ENCODE results near the gene DHODH. TPM values are rescaled to one million over a fixed set of nuclear protein-coding genes. Genes with fewer than 3 reads are reported as not detected.
A peak's percentile ranks its signal among the peaks of the same experiment; 100 is the strongest.
"Not testable (repeated sequence)": the region's sequence is repeated elsewhere in the genome, so short reads cannot be mapped to it uniquely, and the experiment has no call there.

DHODH gene
- total RNA-seq, result 5.8 TPM

GRCh38 chr16:72008424-72009216 is at the start of gene DHODH:
DHODH (plus strand) TSS chr16:72008744; CDS start chr16:72008765, 21 bp downstream.
- peak; percentile 97 for DNase-seq (ENCODE audit: low spot score)

DNA sequence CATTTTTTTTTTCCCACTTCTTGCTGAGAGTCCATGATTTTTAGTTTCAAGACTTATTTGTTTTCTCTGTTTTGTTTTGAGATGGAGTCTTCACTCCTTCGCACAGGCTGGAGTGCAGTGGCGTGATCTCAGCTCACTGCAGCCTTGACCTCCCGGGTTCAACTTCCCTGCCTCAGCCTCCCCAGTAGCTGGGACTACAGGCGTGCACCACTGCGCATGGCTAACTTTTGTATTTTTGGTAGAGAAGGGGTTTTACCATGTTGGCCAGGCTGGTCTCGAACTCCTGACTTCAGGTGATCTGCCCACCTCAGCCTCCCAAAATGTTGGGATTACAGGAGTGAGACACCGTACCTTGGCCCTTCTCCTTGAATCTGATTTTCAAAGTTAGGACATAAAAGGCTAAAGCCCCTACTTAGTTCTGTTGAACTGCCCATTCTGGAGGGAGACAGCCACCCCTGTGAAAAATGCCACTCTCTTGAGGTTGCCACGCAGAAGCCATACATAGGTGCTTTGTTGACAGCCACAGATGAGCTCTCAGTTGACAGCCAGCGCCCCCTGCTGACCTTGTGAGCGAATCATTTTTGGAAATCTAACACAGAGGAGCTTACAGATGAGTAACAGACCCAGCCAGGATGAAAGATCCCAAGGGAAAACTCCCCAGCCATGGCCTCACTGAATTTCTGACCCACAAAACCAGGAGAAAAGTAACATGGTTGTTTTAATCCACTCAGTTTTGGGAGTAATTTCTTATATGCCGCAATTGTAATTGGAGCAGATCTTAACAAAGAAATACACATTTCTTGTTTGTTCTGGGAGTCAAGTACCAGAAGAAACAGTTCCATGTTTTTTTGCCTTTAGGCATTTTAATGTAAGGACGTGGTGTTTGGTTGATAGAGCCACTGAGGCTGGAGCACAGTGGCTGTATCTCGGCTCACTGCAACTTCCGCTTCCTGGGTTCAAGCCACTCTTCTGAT is 47.2 kb upstream of the DHODH start:
- DNase-seq (ENCODE audit: low spot score), result peak; percentile 84

DNA sequence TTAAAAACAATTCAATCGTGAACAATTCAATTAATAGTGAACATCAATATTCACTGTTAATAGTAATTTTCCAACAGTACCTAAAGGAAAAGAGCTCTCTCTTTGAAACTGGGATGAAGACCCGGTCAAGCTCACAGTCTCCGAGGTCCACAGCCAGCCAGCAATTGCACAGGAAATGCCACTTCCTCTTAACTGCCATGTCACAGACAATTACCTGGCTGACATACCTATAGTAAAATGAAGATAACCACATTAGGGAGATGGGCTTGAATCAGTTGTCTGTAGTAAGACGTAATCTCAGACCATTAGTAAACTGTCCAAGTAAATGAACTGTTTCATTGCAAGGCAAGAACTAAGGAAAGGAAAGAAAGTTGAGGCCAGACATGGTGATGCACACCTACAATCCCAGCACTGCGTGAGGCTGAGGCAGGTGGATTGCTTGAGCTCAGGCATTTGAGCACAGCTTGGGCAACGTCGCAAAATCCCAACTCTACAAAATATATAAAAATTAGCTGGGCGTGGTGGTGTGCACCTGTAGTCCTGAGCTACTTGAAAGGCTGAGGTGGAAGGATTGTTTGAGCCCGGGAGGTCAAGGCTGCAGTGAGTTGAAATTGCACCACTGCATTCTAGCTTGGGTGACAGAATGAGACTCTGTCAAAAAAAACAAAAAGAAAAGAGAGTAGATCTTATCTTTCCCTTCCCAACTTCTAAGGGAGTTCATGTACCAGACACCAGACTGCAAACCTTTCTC is 45.2 kb upstream of the DHODH start:
- no peak for DNase-seq (ENCODE audit: low spot score)

DNA sequence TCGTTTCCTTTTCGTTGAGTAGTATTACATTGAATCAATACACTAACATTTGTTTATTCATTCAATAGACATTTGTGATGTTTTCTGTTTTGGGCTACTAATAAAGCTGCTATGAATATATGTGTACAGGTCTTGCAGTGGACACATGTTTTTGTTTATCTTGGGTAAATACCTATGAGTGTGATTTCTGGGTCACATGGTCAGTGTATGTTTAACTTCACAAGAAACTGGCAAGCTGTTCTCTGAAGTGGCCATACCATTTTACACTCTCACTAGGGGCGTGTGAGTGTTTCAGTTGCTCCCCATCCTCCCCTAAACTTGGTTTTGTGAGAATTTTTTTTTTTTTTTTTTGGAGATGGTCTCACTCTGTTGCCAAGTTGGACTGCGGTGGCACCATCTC is 43.3 kb upstream of the DHODH start:
- no peak for DNase-seq (ENCODE audit: low spot score)

GRCh38 chr16:71966932-71967331 is 41.6 kb upstream of the DHODH start:
- DNase-seq (ENCODE audit: low spot score), result no peak

DNA sequence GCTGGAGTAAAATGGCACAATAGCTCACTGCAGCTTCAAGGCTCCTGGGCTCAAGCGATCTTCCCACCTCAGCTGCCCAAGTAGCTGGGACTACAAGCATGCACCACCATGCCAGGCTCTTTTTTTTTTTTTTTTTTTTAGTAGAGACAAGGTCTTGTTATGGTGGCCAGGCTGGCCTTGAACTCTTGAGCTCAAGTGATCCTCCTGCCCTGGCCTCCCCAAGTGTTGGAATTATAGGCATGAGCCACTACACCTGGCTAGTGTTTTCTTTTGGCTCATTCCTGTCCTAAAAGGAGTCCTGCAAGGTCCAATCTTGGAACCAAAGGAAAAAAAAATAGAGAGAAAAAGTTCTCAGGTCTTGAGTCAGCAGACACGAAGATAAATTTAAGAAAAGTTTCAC is 39.2 kb upstream of the DHODH start:
- no peak for DNase-seq (ENCODE audit: low spot score)

- DNase-seq (ENCODE audit: low spot score), result no peak
Measured at GRCh38 chr16:71971571-71971970, 37.0 kb upstream of the DHODH start.

GRCh38 chr16:71972356-71972755 is 36.2 kb upstream of the DHODH start:
- DNase-seq (ENCODE audit: low spot score), result no peak

GRCh38 chr16:71973001-71973400 is 35.5 kb upstream of the DHODH start:
- no peak for DNase-seq (ENCODE audit: low spot score)

DNA sequence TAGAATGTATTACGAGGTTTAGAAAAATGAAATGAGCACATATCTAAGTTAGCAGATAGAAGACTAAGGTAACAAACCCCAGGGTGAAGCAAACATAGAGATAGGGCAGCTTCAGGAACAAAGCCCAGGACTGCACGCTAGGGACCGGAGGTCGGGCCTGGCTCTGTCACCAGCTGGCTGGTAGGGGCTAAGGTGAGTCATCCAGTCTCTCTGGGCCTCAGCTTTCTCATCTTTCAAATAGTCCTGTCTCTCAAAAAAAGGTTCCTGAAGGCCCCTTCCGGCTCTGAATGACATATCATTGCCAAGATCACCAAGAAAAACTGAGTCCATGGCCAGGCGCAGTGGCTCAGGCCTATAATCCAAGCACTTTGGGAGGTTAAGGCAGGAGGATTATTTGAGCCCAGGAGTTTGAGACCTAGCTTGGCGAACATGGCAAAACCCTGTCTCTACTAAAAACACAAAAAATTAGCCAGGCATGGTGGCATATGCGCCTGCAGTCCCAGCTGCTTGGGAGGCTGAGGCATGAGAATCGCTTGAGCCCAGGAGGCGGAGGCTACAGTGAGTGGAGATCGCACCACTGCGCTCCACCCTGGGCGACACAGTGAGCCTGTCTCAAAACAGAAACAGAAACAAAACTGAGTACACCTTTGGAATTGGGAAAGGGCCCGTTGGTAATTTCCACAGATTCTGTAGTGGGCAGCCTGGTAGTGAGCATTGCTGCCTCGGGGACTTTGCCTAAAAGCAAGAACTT is 34.3 kb upstream of the DHODH start:
- DNase-seq (ENCODE audit: low spot score), result no peak

GRCh38 chr16:71985262-71985974 is 23.1 kb upstream of the DHODH start:
- DNase-seq (ENCODE audit: low spot score), result no peak

- DNase-seq (ENCODE audit: low spot score), result no peak
Measured at GRCh38 chr16:71986131-71986530, 22.4 kb upstream of the DHODH start.

GRCh38 chr16:71995038-71995437 is 13.5 kb upstream of the DHODH start:
- DNase-seq (ENCODE audit: low spot score), result no peak

DNA sequence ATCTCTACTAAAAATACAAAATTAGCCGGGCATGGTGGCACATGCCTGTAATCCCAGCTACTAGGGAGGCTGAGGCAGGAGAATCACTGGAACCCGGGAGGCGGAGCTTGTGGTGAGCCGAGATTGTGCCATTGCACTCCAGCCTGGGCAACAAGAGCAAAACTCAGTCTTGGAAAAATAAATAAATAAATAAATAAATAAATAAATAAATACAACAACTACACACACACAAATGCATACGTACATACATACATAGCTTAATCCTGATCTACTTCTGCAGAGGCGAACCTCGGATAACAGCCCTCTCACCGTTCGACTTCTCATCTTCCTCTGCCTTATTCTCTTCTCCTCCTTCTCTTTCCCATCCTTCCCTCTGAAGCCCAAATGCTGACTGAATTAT is 11.0 kb upstream of the DHODH start:
- DNase-seq (ENCODE audit: low spot score), result not testable (repeated sequence)

- no peak for DNase-seq (ENCODE audit: low spot score)
Measured at GRCh38 chr16:72001180-72001874, 7.2 kb upstream of the DHODH start.

DNA sequence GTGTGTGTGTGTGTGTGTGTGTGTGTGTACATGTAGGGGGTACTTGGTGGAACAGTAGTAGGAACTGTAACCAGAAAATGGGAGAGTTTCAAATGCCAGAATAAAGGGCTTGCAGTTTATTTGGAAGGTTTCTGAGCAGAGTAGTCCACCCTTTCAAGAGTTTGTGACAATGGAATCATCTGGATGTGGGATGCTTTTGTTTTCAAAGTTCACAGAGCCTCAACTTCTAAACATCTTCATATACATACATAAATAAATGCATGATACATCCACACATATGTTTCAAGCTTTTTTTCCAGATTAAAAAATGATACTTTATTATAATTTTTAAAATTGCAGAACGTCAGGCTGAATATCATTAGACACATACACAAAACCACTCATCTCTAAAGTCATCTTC is 5.9 kb upstream of the DHODH start:
- DNase-seq (ENCODE audit: low spot score), result no peak

- DNase-seq (ENCODE audit: low spot score), result not testable (repeated sequence)
Measured at GRCh38 chr16:72008065-72008423, 500 bp upstream of the DHODH start.

DNA sequence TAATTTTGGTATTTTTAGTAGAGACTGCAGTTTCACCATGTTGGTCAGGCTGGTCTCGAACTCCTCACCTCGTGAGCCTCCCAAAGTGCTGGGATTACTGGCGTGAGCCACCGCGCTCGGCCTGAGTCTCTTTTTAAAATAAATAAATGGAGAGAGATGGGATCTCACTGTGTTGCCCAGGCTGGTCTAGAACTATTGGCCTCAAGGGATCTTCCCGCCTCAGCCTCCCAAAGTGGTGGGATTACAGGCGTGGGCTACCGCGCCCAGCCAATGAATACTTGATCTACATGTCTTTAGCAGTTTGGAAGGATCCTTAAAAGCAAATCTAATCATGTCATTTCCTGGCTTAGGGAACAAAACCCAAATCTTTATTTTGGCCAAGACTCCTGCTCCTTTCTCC is 1.2 kb downstream of the DHODH start:
- DNase-seq (ENCODE audit: low spot score), result no peak

GRCh38 chr16:72012607-72013006 is 4.1 kb downstream of the DHODH start:
- no peak for DNase-seq (ENCODE audit: low spot score)

- DNase-seq (ENCODE audit: low spot score), result no peak
Measured at GRCh38 chr16:72013389-72013788, 4.8 kb downstream of the DHODH start.
